Endothelial cell of umbilical vein (primary cell): Measurements from ENCODE around the gene TKTL1. TPM values are rescaled to one million over a fixed set of nuclear protein-coding genes. Genes with fewer than 3 reads are reported as not detected.

ENCODE experiments used
- BruUV-seq: library from RNA; stranded (reverse); fragments of 400-500 nt; replicated peaks from 2 replicates; lab custom pipeline; 2021; lab: Mats Ljungman, UMichigan
- CTCF ChIA-PET: fragments of 300-600, 350-600 bp; sonication (Branson Sonifier 250); formaldehyde crosslinking; loops from one replicate; lab custom pipeline; 2021; ENCODE audit warnings: antibody characterized with exemption, inconsistent platforms; lab: Charles Lee
- POLR2A ChIA-PET: fragments of 300-600, 350-600 bp; sonication (Branson Sonifier 250); formaldehyde crosslinking; loops from one replicate; lab custom pipeline; 2021; ENCODE audit warnings: antibody characterized with exemption, inconsistent platforms; lab: Charles Lee
- DNase-seq: peaks from one replicate; pipeline ENCODE4 v3.0.0-alpha.2; 2011; ENCODE audit warnings: low read depth, low spot score
- FAIRE-seq: peaks from 2 replicates; lab custom pipeline; 2011; peaks lifted over from hg19 to GRCh38; lab: Jason Lieb, UNC
- H2AFZ ChIP-seq: 2 replicates; pipeline ENCODE4 v1.6.0; 2012; ENCODE audit warnings: low read depth, low read length, control low read depth, inconsistent platforms
- H3K27ac ChIP-seq: 2 replicates; pipeline ENCODE4 v1.5.1; 2011; ENCODE audit warnings: low read depth, mild to moderate bottlenecking, control low read depth, low read length, moderate library complexity; ENCODE audit not compliant: insufficient read depth
- H3K27me3 ChIP-seq, 2 experiments: 2 replicates each; pipeline versions ENCODE4 v1.6.0 to v1.6.1; 2011; ENCODE audit warnings: low read length in 2 of 2, mixed read lengths in 1 of 2; ENCODE audit not compliant: control insufficient read depth in 2 of 2, insufficient read depth in 2 of 2
- H3K36me3 ChIP-seq, 2 experiments: 2 replicates in 1 of 2; 3 replicates in 1 of 2; pipeline ENCODE4 v1.5.1; 2011; ENCODE audit warnings: low read length in 2 of 2, mild to moderate bottlenecking in 1 of 2, moderate library complexity in 1 of 2; ENCODE audit not compliant: control insufficient read depth in 2 of 2, insufficient read depth in 2 of 2; ENCODE audit errors: extremely low read depth in 1 of 2
- H3K4me1 ChIP-seq: 3 replicates; pipeline ENCODE4 v1.5.1; 2011; ENCODE audit warnings: mild to moderate bottlenecking, low read length; ENCODE audit not compliant: control insufficient read depth, insufficient read depth; ENCODE audit errors: extremely low read depth
- H3K4me2 ChIP-seq: 2 replicates; pipeline ENCODE4 v1.6.1; 2011; ENCODE audit warnings: low read length, control low read depth, mixed read lengths; ENCODE audit not compliant: insufficient read depth
- H3K4me3 ChIP-seq, 3 experiments: fragments of 200-600 bp in 1 of 3; sonication (generic), shearing (Covaris generic) in 1 of 3; replicated peaks in 1 of 3; 2 replicates each; pipeline ENCODE4 v1.5.1; 2011 to 2016; ENCODE audit warnings: control low read depth in 3 of 3, low read length in 3 of 3, mild to moderate bottlenecking in 2 of 3, inconsistent platforms in 1 of 3, low read depth in 1 of 3, moderate library complexity in 1 of 3; ENCODE audit not compliant: insufficient read depth in 1 of 3
- H3K79me2 ChIP-seq: 2 replicates; pipeline ENCODE4 v1.6.0; 2012; ENCODE audit warnings: low read length, inconsistent platforms; ENCODE audit not compliant: control insufficient read depth, insufficient read depth
- H3K9ac ChIP-seq: replicated peaks from 2 replicates; pipeline ENCODE3; 2011; ENCODE audit warnings: low read length, control low read depth; ENCODE audit not compliant: insufficient read depth; ENCODE audit errors: extremely low read depth
- H3K9me1 ChIP-seq: replicated peaks from 3 replicates; pipeline ENCODE4 v1.6.0; 2011; ENCODE audit warnings: mild to moderate bottlenecking, low read length; ENCODE audit not compliant: control insufficient read depth, insufficient read depth; ENCODE audit errors: extremely low read depth
- H3K9me3 ChIP-seq: replicated peaks from 2 replicates; pipeline ENCODE4 v1.5.1; 2012; ENCODE audit warnings: low read length, inconsistent platforms; ENCODE audit not compliant: control insufficient read depth, insufficient read depth
- H4K20me1 ChIP-seq: replicated peaks from 2 replicates; pipeline ENCODE3; 2011; ENCODE audit warnings: mild to moderate bottlenecking, low read length; ENCODE audit not compliant: control insufficient read depth, insufficient read depth; ENCODE audit errors: extremely low read depth
- EZH2 ChIP-seq: IDR thresholded peaks from 2 replicates; pipeline ENCODE4 v1.6.1; 2012; ENCODE audit warnings: borderline replicate concordance, low read depth, mild to moderate bottlenecking, moderate library complexity, low read length, inconsistent platforms; ENCODE audit not compliant: severe bottlenecking
- MYC ChIP-seq: IDR thresholded peaks from one replicate; pipeline ENCODE4 v1.6.1; 2011; ENCODE audit warnings: mild to moderate bottlenecking, low read depth, low read length
- POLR2A ChIP-seq: IDR thresholded peaks from 2 replicates; pipeline ENCODE4 v1.6.1; 2012; ENCODE audit warnings: low read depth, mild to moderate bottlenecking, control low read depth, low read length
- POLR2AphosphoS5 ChIP-seq: IDR thresholded peaks from 2 replicates; pipeline ENCODE4 v1.6.1; 2012; ENCODE audit warnings: low read depth, mild to moderate bottlenecking, control low read depth, low read length, moderate library complexity; ENCODE audit not compliant: insufficient read depth
- dilution Hi-C: fragments of 300-500 bp; cut with MboI; formaldehyde crosslinking; loops from one replicate; pipeline ENCODE4 v1.15.0; 2019; ENCODE audit warnings: low sequenced_read_pairs; ENCODE audit not compliant: extremely low pct_ligation_motif_present
- intact Hi-C: fragments of 100-400 bp; cut with micrococcal nuclease; formaldehyde crosslinking; loops from one replicate; pipeline ENCODE4 v1.10.0; 2022
- polyA plus RNA-seq, 4 experiments: library from polyadenylated mRNA; depleted of rRNA in 3 of 4; stranded (reverse) in 3 of 4; unstranded in 1 of 4; fragments of >200 nt; gene quantifications; 2 replicates each; pipeline versions ENCODE4 v1.2.1 to v1.2.3, GENCODE V29; 2011 to 2012; ENCODE audit warnings: missing spikeins in 1 of 4
- total RNA-seq: library from RNA; stranded (reverse); gene quantifications from 2 replicates; pipeline ENCODE4 v1.2.3, GENCODE V29; 2021
- TF ChIP-seq, protein P1 (sequence below): IDR thresholded peaks from 2 replicates; pipeline ENCODE4 v1.6.1; 2011; ENCODE audit not compliant: insufficient read depth, insufficient read length
- TF ChIP-seq, protein P2 (sequence below), 2 donors: IDR thresholded peaks; 1 replicate in 1 of 2; 2 replicates in 1 of 2; pipeline ENCODE4 v1.5.1; 2011; ENCODE audit warnings: low read length in 2 of 2, mild to moderate bottlenecking in 2 of 2, moderate library complexity in 2 of 2, control low read depth in 1 of 2, inconsistent platforms in 1 of 2, low read depth in 1 of 2; ENCODE audit not compliant: insufficient read depth in 1 of 2; ENCODE audit errors: extremely low read depth in 1 of 2

TKTL1 gene
- total and polyA plus RNA-seq, 2 donors (not counting 3 experiments of a cell fraction or from before 2014, with no cell fraction given) = 0.03 TPM; not detected in 1

DNA sequence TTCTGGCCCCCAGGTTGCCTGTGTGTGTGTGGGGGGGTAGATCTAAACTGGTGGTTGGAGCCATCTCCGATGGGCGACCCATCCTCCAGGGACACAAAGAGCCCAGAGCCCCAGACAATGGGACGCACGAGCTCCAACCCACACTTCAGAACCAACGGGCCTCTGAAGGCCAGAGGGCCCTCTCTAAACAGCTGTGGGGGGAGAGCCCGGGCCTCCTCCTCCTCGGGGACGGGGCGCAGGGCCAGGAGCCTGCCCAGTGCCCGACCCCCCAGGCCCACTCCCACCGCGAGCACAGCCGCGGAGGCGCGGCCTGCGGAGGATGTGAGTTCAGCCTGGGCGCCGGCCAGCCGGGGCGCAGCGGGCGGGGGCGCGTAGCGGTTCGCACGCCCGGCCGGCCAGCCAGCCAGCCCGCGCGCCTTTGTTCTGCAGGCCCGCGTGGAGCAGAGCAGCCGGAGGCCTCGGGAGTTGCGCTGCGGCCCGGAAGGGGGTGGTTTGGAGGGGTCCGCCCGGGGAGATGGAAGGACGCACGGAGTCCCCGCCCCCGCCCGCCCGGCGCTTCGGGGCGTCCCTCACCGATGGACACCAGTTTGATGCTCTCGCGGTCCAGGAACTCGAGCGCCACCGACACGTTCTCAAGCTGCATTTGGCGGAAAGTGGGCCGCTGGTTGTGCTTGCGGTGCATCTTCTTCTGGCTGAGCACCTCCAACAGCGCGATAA lies 74.9 kb downstream of the TKTL1 start:
- Histone ChIP-seq H2AFZ (no peak overlapping the region), H3K27me3 (no peaks in the 10 kb centered on the region), H3K9me1 (no peaks in the 10 kb centered on the region), H3K4me3 (peak overlapping the region; percentile 82 to 99 (median 91)), H3K36me3 (peaks cover 9 to 18% of the 10 kb centered on the region in 2 experiments), H4K20me1 (no peaks in the 10 kb centered on the region), H3K79me2 (peaks cover 56% of the 10 kb centered on the region), H3K4me1 (peaks cover 30% of the 10 kb centered on the region), H3K9me3 (no peaks in the 10 kb centered on the region), H3K9ac (peak overlapping the region; percentile 97), H3K27ac (peak overlapping the region; percentile 91), H3K4me2 (peak overlapping the region; percentile 78)
- no peak for FAIRE-seq
- POLR2A ChIA-PET = interaction anchor here (0.5 to 1.4 kb wide), 6 partner anchors 9 to 177 kb away, joined by 3 to 7 read pairs (median 4); partner anchors contain the start of genes EMD and RPL10
- intact Hi-C loops = loop anchor here (5.0 kb wide), 1 partner anchor 37 kb away; the partner anchor contains the start of gene DNASE1L1
- TF ChIP-seq EZH2 (no peak), MYC (no peak)
- DNase-seq = peak; percentile 26
- CTCF ChIA-PET = interaction anchor here (1.0 kb wide), 2 partner anchors 13 to 15 kb away, joined by 3 to 4 read pairs; no protein-coding TSS in a partner anchor
- BruUV-seq = no TSS peak
- dilution Hi-C loops = no loop called here

DNA sequence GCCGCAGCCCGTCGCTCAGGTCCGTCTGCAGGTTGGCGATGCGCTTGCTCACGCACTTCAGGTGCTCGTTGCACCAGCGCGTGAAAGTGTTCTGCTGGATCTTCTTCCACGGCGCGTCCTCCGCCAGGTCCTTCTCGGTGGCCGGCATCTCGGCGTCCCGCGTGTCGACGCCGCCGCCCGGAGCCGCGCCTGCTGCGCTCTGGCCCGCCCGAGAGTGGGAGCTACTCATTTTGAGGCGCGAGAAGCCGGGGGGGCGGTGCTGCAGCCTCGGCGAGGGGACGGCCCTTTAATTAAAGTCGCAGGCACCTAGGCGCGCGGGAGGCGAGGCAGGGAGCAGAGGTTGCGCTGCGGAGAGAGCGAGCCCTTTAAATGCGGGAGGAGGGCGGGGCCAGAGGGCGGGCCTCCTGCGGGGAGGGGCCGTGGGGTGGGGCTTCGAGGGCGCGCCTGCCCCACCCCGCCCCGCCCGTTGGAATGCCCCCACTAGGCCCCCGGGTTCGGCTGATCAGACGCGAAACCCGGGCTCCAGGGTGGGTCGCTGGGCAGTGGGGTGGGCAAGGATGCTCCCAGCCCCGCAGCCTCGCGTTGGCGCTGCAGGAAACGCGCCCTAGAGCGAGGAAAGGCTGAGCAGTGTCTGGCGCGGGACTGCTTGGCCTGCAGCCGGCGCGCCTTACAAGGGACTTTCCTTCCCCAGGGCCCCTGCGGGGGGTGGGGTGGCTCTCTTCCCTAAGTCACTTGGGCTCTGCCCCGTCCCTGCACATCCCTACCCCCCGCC lies 75.6 kb downstream of the TKTL1 start:
- CTCF ChIA-PET = interaction anchor here (1.0 kb wide), 2 partner anchors 13 to 16 kb away, joined by 3 to 4 read pairs; no protein-coding TSS in a partner anchor

More for the DNA sequence above, 75.6 kb downstream of the TKTL1 start:
- Histone ChIP-seq H3K4me2 (no peak overlapping the region), H4K20me1 (no peaks in the 10 kb centered on the region), H3K27ac (peak overlapping the region; percentile 91), H3K9me1 (no peaks in the 10 kb centered on the region), H3K27me3 (no peaks in the 10 kb centered on the region), H3K9ac (peak overlapping the region; percentile 97), H3K36me3 (peaks cover 9 to 10% of the 10 kb centered on the region in 2 experiments), H3K79me2 (peaks cover 49% of the 10 kb centered on the region), H2AFZ (no peak overlapping the region), H3K4me3 (peak overlapping the region; percentile 82 to 99 (median 91)), H3K9me3 (no peaks in the 10 kb centered on the region), H3K4me1 (peaks cover 30% of the 10 kb centered on the region)
- POLR2A ChIA-PET = interaction anchor here (0.5 to 1.3 kb wide), 6 partner anchors 8 to 176 kb away, joined by 3 to 7 read pairs (median 4); partner anchors contain the start of genes EMD and RPL10
- TF ChIP-seq, protein P1, sequence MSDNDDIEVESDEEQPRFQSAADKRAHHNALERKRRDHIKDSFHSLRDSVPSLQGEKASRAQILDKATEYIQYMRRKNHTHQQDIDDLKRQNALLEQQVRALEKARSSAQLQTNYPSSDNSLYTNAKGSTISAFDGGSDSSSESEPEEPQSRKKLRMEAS = peak; percentile 28
- peak; percentile 98 for TF ChIP-seq POLR2A
- peak; percentile 96 for TF ChIP-seq POLR2AphosphoS5
- TF ChIP-seq, protein P2, sequence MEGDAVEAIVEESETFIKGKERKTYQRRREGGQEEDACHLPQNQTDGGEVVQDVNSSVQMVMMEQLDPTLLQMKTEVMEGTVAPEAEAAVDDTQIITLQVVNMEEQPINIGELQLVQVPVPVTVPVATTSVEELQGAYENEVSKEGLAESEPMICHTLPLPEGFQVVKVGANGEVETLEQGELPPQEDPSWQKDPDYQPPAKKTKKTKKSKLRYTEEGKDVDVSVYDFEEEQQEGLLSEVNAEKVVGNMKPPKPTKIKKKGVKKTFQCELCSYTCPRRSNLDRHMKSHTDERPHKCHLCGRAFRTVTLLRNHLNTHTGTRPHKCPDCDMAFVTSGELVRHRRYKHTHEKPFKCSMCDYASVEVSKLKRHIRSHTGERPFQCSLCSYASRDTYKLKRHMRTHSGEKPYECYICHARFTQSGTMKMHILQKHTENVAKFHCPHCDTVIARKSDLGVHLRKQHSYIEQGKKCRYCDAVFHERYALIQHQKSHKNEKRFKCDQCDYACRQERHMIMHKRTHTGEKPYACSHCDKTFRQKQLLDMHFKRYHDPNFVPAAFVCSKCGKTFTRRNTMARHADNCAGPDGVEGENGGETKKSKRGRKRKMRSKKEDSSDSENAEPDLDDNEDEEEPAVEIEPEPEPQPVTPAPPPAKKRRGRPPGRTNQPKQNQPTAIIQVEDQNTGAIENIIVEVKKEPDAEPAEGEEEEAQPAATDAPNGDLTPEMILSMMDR (IDR thresholded peaks at IDR 0.05; ENCODE audit: extremely low read depth in 1 of 2, insufficient read depth in 1 of 2, low read depth in 1 of 2, low read length in 2 of 2) = no peak
- TSS peak; percentile 51 for BruUV-seq
- peak; percentile 75 for FAIRE-seq
- intact Hi-C loops (loop anchor here (5.0 kb wide), 1 partner anchor 36 kb away; the partner anchor contains the start of gene DNASE1L1), dilution Hi-C loops (no loop called here)
- peak; percentile 91 for DNase-seq
